Stomach (tissue), 9 donors: ENCODE data around the gene CZIB. TPM values are rescaled to one million over a fixed set of nuclear protein-coding genes. Genes with fewer than 3 reads are reported as not detected.

Experiments used
- DNase-seq, 2 donors: peaks; one replicate each; pipeline versions ENCODE4 v3.0.0 to v3.0.0-alpha.2; 2013 to 2019
- H3K27ac ChIP-seq, 5 donors: fragments of 200-600 bp in 4 of 5; sonication (generic) in 4 of 5; one replicate each; pipeline ENCODE4 v1.5.1; 2013 to 2019; ENCODE audit warnings: mild to moderate bottlenecking in 1 of 5, moderate library complexity in 1 of 5
- H3K27me3 ChIP-seq, 3 donors: fragments of 200-600 bp; sonication (generic); one replicate each; pipeline ENCODE4 v1.5.1; 2017 to 2019; ENCODE audit warnings: mixed run types in 1 of 3
- H3K36me3 ChIP-seq, 4 donors: fragments of 200-600 bp; sonication (generic); 1 replicate in 3 of 4; 2 replicates in 1 of 4; pipeline ENCODE4 v1.5.1; 2016 to 2019
- H3K4me1 ChIP-seq, 4 donors: fragments of 200-600 bp; sonication (generic); one replicate each; pipeline ENCODE4 v1.5.1; 2016 to 2019
- H3K4me3 ChIP-seq, 4 donors: fragments of 200-600 bp; sonication (generic) in 3 of 4; one replicate each; pipeline ENCODE4 v1.5.1; 2016 to 2019; ENCODE audit warnings: mild to moderate bottlenecking in 1 of 4
- H3K9me3 ChIP-seq, 4 donors: fragments of 200-600 bp; sonication (generic); one replicate each; pipeline ENCODE4 v1.5.1; 2016 to 2019
- EP300 ChIP-seq: sonication (generic); formaldehyde crosslinking; IDR thresholded peaks from one replicate; pipeline ENCODE4 v1.6.1; 2017; ENCODE audit warnings: antibody characterized with exemption
- POLR2A ChIP-seq, 4 donors: fragments of 450-650 bp; IDR thresholded peaks; one replicate each; pipeline ENCODE4 v1.6.1; 2016; ENCODE audit warnings: antibody characterized with exemption in 4 of 4, control low read depth in 2 of 4, mild to moderate bottlenecking in 1 of 4, moderate library complexity in 1 of 4
- POLR2AphosphoS5 ChIP-seq, 3 donors: sonication (generic); formaldehyde crosslinking; IDR thresholded peaks; one replicate each; pipeline ENCODE4 v1.6.1; 2016; ENCODE audit warnings: antibody characterized with exemption in 3 of 3
- WGBS, 5 donors: extraction: QIAGEN DNeasy Blood & Tissue Kit in 3 of 5; methylation state at CpG; one replicate each; pipeline versions ENCODE4 v1.1.5 to v1.1.7; 2013 to 2018; 5-methylcytosine and 5-hydroxymethylcytosine counted together
- intact Hi-C: fragments of 100-400 bp; cut with DNase I; formaldehyde crosslinking; loops from one replicate; pipeline ENCODE4 v1.15.1; 2023; ENCODE audit warnings: low total_unique reads
- polyA plus RNA-seq, 3 donors: library from polyadenylated mRNA; stranded (reverse); fragments of 200-250 nt; gene quantifications; one replicate each; pipeline ENCODE4 v1.2.3, GENCODE V29; 2013
- total RNA-seq, 5 donors: library from RNA; depleted of rRNA; stranded (reverse); fragments of >200 nt; gene quantifications; one replicate each; pipeline versions ENCODE4 v1.1.0 to v1.2.3, GENCODE V29; 2014 to 2016
- TF ChIP-seq, protein P1 (sequence below), 7 experiments: fragments of 450-650 bp in 4 of 7; fragments of 200-600 bp in 3 of 7; sonication (generic) in 3 of 7; IDR thresholded peaks; one replicate each; pipeline ENCODE4 v1.5.1; 2016 to 2019; ENCODE audit warnings: antibody characterized with exemption in 7 of 7, control low read depth in 2 of 7, mild to moderate bottlenecking in 1 of 7
- donor health status: healthy with polysubstance abuse.
- donor health status: Bipolar disorder and iron deficiency.
- donor health status: healthy.

CZIB gene
- total and polyA plus RNA-seq, 8 donors = 31.6 to 78.8 (median 47.6) TPM

DNA sequence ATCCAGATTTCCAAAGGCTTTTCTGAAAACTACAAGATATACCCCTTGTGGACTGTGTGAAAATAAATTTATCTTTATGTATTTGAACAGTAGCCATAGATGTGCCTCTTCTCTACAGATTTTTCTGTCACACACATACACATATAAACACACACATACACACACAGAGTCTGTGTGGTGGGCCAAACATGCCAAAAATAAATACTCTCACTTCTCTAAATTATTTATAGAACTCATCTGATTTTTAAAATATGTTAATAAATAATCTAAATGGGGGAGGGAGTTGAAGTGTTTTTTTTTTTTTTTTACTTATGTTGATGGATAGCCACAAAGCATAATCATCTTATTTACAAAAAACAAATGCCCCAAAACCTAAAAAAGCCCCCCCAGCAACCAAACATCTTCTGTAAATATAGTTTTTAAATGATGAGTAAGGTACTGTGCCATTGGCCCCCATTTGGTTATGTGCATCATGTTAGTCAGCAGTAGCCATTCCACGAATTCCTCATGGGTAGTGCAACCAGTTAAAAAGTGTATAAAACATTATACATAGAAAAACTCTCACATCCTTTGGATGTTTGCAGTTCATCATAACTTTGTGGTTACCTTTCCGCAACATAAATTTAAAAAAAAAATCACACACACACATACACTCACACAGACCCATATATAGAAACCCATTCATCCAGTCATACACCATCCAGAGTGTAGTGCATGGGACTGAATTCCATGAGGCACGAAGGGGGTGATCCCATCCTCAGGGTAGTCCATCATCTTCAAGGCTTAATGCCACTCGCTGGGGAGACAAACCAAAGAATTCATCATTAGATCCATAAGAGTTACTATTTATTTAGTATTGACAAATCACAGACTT, 26.1 kb upstream of the CZIB start:
- intact Hi-C loops = no loop called here
- TF ChIP-seq, protein P1, sequence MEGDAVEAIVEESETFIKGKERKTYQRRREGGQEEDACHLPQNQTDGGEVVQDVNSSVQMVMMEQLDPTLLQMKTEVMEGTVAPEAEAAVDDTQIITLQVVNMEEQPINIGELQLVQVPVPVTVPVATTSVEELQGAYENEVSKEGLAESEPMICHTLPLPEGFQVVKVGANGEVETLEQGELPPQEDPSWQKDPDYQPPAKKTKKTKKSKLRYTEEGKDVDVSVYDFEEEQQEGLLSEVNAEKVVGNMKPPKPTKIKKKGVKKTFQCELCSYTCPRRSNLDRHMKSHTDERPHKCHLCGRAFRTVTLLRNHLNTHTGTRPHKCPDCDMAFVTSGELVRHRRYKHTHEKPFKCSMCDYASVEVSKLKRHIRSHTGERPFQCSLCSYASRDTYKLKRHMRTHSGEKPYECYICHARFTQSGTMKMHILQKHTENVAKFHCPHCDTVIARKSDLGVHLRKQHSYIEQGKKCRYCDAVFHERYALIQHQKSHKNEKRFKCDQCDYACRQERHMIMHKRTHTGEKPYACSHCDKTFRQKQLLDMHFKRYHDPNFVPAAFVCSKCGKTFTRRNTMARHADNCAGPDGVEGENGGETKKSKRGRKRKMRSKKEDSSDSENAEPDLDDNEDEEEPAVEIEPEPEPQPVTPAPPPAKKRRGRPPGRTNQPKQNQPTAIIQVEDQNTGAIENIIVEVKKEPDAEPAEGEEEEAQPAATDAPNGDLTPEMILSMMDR (IDR thresholded peaks at IDR 0.05) = no peak
- TF ChIP-seq POLR2AphosphoS5 (IDR thresholded peaks at IDR 0.05) (no peak), POLR2A (IDR thresholded peaks at IDR 0.05) (no peak), EP300 (no peak)
- no peaks in the 10 kb centered on the region for H3K9me3 ChIP-seq
- H3K27ac ChIP-seq = no peak overlapping the region
- H3K36me3 ChIP-seq = no peaks in the 10 kb centered on the region
- H3K4me1 ChIP-seq = no peaks in the 10 kb centered on the region
- H3K4me3 ChIP-seq = no peak overlapping the region
- WGBS, 5 donors = 77 to 97% (median 83%) methylated on average over 4 of the region's 4 CpGs
- no peak for DNase-seq
- H3K27me3 ChIP-seq = no peaks in the 10 kb centered on the region

DNA sequence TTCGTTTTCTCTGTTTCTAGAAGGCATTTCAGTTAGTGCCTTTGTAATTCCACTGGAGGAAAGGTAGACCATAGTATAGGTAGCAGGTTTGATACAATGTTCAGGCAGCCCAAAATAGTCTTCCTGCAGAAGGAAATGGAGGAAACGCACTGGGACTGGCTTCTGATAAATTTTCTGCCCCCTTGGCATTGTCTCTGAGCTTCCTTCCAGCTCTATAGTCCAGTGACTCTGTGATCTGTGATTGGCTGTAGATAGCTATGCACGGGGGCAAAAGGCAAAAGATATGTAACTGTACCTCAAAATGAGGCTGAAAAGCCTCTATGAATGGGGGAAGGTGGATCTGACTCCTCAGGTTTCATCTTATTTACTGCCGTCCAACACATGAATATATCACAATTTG, 23.7 kb upstream of the CZIB start:
- Histone ChIP-seq H3K4me1 (peaks cover 2 to 3% (median 2%) of the 10 kb centered on the region in 4 donors), H3K27me3 (no peaks in the 10 kb centered on the region), H3K9me3 (no peaks in the 10 kb centered on the region), H3K36me3 (no peaks in the 10 kb centered on the region), H3K27ac (no peak overlapping the region), H3K4me3 (no peak overlapping the region)
- no peak for DNase-seq
- WGBS, 5 donors = 31 to 38% (median 37%) methylated on average over 4 of the region's 4 CpGs
- TF ChIP-seq EP300 = no peak
- no peak for TF ChIP-seq POLR2AphosphoS5 (IDR thresholded peaks at IDR 0.05)
- no peak for TF ChIP-seq POLR2A (IDR thresholded peaks at IDR 0.05)
- TF ChIP-seq, protein P1 (IDR thresholded peaks at IDR 0.05) = no peak
- intact Hi-C loops = no loop called here

DNA sequence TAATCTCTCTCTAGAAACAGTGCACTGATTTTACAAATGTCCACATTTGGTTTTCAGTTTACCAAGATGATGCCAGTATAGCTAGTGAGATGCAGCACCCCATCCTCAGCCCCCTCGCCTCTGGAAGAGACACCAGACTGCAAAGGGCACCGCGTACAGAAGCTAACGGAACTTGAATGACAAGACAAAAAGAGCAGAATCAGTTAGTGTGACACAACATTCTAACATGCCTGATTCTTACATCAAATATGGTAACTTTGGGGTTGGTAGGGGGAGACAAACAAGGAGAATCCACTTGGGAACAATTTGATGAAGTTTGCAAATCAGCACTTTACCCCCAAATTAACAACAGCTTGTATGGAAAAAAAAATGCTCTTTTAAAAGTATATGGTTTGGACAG, 21.9 kb upstream of the CZIB start:
- intact Hi-C loops = no loop called here
- Histone ChIP-seq H3K36me3 (no peaks in the 10 kb centered on the region), H3K27me3 (no peaks in the 10 kb centered on the region), H3K27ac (no peak overlapping the region), H3K9me3 (no peaks in the 10 kb centered on the region), H3K4me1 (peaks cover 11 to 14% (median 13%) of the 10 kb centered on the region in 4 donors), H3K4me3 (no peak overlapping the region)
- TF ChIP-seq POLR2A (IDR thresholded peaks at IDR 0.05) (no peak), POLR2AphosphoS5 (IDR thresholded peaks at IDR 0.05) (no peak)
- DNase-seq = no peak
- 75 to 86% (median 81%) methylated on average over 4 of the region's 4 CpGs for WGBS, 5 donors

DNA sequence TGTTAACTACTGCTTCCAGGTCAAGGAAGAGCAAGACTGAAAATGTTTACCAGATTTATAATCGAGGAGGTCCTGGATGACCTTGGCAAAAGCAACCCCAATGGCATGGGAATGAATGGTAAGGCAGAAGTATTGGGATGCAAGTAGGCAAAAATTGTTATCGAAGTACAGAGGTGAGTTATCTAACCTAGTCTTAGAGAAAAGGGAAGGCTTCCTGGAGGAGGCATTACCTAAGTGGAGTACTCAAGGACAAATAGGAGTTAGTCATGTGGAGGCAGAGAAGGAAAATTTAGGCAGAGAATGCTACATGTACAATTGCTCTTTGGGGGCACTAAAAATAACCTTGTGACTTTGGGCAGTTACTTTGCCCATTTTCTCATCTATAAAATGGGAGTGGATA, 21.4 kb upstream of the CZIB start:
- intact Hi-C loops = no loop called here
- WGBS, 5 donors = 90 to 93% (median 92%) methylated on average over 2 of the region's 2 CpGs

More for the DNA sequence above, 21.4 kb upstream of the CZIB start:
- Histone ChIP-seq H3K27ac (no peak overlapping the region), H3K4me1 (peaks cover 17 to 19% (median 19%) of the 10 kb centered on the region in 4 donors), H3K27me3 (no peaks in the 10 kb centered on the region), H3K4me3 (no peak overlapping the region), H3K36me3 (no peaks in the 10 kb centered on the region), H3K9me3 (no peaks in the 10 kb centered on the region)
- no peak for DNase-seq
- TF ChIP-seq POLR2AphosphoS5 (IDR thresholded peaks at IDR 0.05) = no peak
- no peak for TF ChIP-seq POLR2A (IDR thresholded peaks at IDR 0.05)
- TF ChIP-seq, protein P1 (IDR thresholded peaks at IDR 0.05) = no peak
- no peak for TF ChIP-seq EP300
